Hepatocyte (in vitro differentiated cells): ENCODE results near the gene RBM39.

Experiments used
- CTCF ChIP-seq: fragments of 200-600 bp; sonication (generic); IDR thresholded peaks from 2 replicates; pipeline ENCODE4 v1.5.1; 2016; ENCODE audit warnings: antibody characterized with exemption, mild to moderate bottlenecking; ENCODE audit not compliant: poor library complexity
- EZH2 ChIP-seq: fragments of 200-600 bp; sonication (generic); IDR thresholded peaks from 2 replicates; pipeline ENCODE4 v1.6.1; 2016; ENCODE audit warnings: antibody characterized with exemption, mild to moderate bottlenecking, borderline replicate concordance
- EZH2phosphoT487 ChIP-seq: fragments of 200-600 bp; sonication (generic); IDR thresholded peaks from one replicate; pipeline ENCODE4 v1.6.1; 2018; ENCODE audit warnings: antibody characterized with exemption, mild to moderate bottlenecking, low read depth, moderate library complexity; ENCODE audit not compliant: unreplicated experiment, severe bottlenecking

- TF ChIP-seq CTCF (no peak), EZH2phosphoT487 (no peak), EZH2 (no peak)
Measured at GRCh38 chr20:35674921-35675320, 67.1 kb downstream of the RBM39 start.
